ENCODE measurements around the gene SYT14.
"Not testable (repeated sequence)": the region's sequence is repeated elsewhere in the genome, so short reads cannot be mapped to it uniquely, and the experiment has no call there.

The SYT14 gene

DNA sequence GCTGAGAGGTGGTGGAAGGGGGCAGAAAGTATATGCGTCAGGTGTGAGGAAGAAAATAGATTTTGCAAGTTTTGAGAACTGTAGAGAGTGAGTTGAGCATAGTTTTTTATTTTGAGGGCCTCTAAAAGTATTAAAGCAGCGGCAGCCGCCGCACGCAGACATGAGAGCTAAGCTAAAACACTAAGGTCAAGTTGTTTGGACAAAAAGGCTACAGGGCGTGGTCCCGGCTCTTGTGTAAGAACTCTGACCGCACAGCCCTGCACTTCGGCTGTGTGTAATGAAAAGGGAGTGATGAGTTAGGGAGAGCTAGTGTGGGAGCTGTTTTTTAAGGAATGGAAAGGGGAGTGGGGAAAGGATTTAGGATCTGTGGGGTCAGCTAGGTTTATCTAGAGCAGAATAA, 174.9 kb downstream of the SYT14 start:
- not testable (repeated sequence) for DNase-seq

DNA sequence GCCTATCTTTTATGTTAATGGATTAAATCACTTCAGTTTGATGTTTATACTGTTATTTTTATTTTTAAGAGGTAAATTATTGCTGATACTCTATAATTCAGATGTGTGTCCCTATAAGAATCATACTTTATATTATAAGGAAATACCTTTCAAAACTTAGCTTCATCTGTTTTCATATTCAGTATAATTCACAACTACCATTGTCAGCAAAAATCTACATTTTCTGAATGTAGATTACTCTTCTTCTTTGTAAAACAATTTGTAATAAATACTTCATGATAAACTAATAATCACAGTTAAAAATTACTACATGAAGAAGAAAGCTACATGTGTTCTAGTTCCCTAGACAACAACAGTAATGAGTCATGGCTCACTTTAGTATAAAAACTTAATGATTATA, 179.2 kb downstream of the SYT14 start:
- DNase-seq = no peak

GRCh38 chr1:210117681-210118170, 179.7 kb downstream of the SYT14 start:
- DNase-seq = no peak

DNA sequence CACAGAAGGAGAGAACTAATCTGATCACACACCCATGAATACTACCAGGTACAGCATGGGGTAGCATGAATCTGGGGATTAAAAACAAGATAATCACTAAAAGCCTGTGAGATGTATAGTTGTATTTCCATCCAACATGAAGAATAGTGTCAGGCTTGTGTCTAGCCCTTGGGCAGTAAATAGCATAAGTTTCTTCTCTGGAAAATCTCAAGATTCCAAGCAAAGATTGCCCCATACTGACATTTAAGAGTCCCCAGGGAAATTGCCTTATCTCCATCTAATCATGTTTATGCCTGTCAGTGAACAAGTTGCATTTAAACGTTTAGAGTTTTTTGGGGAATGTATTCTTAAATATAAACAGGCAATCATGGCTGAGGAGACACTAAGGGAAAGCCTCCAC, 185.4 kb downstream of the SYT14 start:
- no peak for DNase-seq

- no peak for DNase-seq
Observed at GRCh38 chr1:210123924-210124589, 186.0 kb downstream of the SYT14 start.

- no peak for DNase-seq
Observed at GRCh38 chr1:210124736-210125135, 186.7 kb downstream of the SYT14 start.

- DNase-seq = no peak
Observed at GRCh38 chr1:210125143-210125542, 187.1 kb downstream of the SYT14 start.

DNA sequence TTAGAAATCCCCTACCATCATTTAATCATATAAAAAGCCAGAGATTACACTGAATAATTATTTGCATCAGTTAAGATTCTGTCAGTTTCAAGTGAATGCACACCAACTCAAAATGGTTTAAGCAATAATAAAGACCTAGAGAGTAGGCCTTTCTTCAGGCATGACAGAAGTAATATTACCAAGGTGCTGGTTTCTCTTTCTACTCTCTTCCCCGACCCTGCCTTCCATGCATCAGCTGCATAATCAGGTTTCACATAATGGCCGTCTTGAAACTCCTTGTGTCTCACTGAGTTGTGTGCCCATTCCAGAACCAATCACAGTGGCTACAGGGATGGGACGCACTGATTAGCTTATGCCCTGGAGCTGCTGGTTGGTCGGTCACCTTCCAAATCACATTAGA, 191.1 kb downstream of the SYT14 start:
- no peak for DNase-seq

GRCh38 chr1:210129759-210130158, 191.7 kb downstream of the SYT14 start:
- no peak for DNase-seq

DNA sequence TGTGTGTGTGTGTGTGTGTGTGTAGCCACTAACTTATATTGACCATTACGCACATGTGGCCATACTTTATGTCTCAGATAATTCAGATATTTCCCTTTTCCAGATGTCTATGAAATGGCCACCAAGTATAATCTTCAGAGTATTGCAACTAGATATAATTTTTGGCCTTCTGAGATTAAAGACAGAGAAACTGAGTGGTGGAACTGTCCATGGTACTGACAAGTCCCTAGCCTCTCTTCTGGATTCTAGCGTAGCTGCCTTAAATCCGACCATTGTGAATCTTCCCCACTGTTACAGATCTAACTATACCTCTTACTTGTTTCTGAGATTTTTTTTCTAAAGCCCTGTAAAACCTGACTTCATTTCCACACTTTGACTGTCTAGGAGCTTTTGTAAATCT, 194.6 kb downstream of the SYT14 start:
- DNase-seq = no peak

- peak in 35 of 56 donors; percentile 0 to 78 (median 16) for DNase-seq
Observed at GRCh38 chr1:210143465-210144062, 205.5 kb downstream of the SYT14 start.

DNA sequence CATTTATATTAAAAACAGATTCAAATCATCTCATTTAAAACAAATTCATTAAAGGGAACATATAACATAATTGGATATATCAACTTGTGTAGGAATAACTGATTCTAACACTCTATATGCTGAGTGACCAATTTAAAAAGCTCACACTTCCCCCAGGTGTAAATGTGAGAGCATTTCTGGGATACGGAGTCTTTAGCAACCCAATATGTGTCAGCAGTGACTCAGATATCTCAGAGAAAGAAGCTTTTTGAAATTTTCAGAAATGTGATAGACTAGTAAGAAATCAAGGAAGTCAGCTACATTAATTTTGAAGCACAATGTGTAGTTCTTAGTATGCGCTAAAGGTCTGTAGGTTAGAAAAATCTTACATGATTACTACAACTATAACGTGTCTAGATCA, 206.7 kb downstream of the SYT14 start:
- no peak for DNase-seq

DNA sequence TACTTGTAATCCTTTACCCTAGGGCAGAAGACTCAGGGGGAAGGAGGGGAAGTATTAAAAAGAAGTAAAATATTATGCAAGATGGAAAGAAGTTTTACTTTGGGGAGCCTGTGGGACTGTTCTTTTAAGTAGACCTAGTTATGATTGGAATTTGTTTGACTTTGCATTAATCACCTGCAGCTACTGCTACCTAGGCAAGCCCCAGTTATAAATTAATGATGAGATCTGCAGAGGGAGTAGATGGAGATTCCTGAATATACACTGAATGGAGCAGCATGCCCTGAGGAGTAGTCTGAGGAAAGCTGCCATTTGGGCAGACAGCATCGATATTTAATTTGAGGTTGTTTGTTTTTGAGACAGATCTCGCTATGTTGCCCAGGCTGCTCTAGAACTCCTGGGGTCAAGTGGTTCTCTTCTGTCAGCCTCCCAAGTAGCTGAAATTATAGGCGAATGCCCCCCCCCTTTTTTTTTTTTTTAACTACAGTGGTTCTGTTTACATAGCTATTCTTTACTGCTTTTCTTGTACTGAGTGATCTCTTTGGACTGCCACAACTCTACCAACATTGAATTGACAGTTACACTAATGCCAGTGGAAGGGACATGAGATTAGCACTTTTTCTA, 213.1 kb downstream of the SYT14 start:
- no peak for DNase-seq

DNA sequence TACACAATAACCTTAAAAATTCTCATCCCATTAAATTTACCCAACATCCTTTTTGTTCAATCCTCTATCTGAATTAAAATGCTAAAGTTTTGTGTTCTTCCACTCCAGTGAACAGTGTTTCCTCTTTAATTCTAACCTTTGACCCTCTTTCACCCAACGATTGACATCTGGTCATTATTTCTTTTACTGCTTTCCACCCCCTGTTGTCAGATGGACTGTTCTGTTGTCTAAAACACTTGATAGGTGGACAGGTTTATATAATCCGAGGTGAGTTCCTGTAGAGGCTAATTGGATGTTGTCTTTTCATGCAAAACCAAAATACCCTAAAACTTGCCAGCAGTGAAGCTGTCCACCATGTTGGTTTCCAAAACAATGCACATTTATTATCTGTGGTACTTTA, 221.2 kb downstream of the SYT14 start:
- no peak for DNase-seq

- no peak for DNase-seq
Observed at GRCh38 chr1:210170220-210170619, 232.2 kb downstream of the SYT14 start.

- no peak for DNase-seq
Observed at GRCh38 chr1:210174133-210174532, 236.1 kb downstream of the SYT14 start.

DNA sequence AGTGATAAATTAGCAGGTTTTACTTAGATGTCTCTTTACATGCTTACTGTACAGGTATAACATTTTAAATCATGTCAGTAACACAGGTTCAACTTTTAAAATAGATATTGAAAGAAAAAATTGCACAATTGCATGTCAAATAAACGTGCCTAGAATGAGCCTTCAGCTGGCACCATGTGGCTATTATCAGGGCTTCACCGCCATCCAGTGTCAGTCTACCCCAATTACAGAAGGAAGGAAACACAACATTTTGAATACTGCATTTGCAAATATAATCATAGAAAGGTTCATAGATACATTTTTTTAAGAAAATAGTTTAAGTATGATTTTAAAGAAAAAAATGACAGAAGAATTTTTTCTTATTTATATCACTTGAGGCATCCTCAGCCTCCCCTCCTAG, 247.0 kb downstream of the SYT14 start:
- DNase-seq = no peak

GRCh38 chr1:210187849-210188606, 250.0 kb downstream of the SYT14 start:
- not testable (repeated sequence) for DNase-seq

GRCh38 chr1:210189426-210189825, 251.4 kb downstream of the SYT14 start:
- DNase-seq = no peak

DNA sequence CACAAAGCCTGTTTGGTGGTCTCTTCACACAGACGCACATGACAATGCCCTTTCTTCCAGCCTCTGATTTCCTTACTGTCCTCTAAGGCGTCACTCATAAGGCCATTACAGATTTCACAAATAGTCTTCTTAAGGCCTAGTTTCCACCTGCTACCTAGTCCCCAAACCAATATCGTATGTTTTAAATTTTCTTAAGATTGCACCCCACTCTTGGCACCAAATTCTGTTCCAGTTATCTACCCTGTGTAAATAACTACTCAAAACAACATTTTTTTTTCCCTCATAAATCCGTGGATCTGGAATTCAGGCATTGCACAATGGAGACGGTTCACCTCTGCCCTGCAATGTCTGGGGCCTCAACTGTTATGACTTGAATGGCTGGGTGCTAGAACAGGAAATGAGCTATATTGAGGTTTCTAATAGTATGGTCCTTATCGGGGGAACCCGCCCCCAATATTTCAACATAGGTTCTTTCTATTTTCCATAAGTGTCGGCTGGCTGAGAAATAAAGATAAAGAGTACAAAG, 257.7 kb downstream of the SYT14 start:
- DNase-seq = no peak

DNA sequence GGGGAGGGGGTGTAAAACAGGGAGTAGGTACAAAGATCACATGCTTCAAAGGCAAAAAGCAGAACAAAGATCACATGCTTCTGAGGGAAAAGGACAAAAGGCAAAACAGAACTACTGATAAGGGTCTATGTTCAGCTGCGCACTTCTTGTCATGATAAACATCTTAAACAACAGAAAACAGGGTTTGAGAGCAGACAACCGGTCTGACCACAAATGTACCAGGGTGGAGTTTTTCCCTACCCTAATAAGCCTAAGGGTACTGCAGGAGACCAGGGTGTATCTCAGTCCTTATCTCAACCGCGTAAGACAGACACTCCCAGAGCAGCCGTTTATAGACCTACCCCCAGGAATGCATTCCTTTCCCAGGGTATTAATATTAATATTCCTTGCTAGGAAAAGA, 258.2 kb downstream of the SYT14 start:
- DNase-seq = not testable (repeated sequence)

GRCh38 chr1:210198840-210199239, 260.8 kb downstream of the SYT14 start:
- DNase-seq = no peak
